HUES64 (cell line): ENCODE measurements around the gene MAP6.
"Not testable (repeated sequence)": the region's sequence is repeated elsewhere in the genome, so short reads cannot be mapped to it uniquely, and the experiment has no call there.

Experiments used
- H3K27ac ChIP-seq: 2 replicates; pipeline ENCODE4 v1.7.0; 2013; ENCODE audit warnings: low read depth, low read length, inconsistent platforms
- H3K27me3 ChIP-seq: 2 replicates; pipeline ENCODE4 v1.6.1; 2013; ENCODE audit warnings: mild to moderate bottlenecking, low read length; ENCODE audit not compliant: insufficient read depth
- H3K36me3 ChIP-seq: 2 replicates; pipeline ENCODE4 v1.6.1; 2013; ENCODE audit warnings: mild to moderate bottlenecking, low read length; ENCODE audit not compliant: insufficient read depth
- H3K4me1 ChIP-seq: 2 replicates; pipeline ENCODE4 v1.6.1; 2013; ENCODE audit warnings: mild to moderate bottlenecking, low read length, moderate library complexity; ENCODE audit not compliant: insufficient read depth
- H3K4me3 ChIP-seq: 2 replicates; pipeline ENCODE4 v1.5.1; 2013; ENCODE audit warnings: mild to moderate bottlenecking, low read length, moderate library complexity
- H3K9ac ChIP-seq: 2 replicates; pipeline ENCODE4 v1.6.1; 2013; ENCODE audit warnings: mild to moderate bottlenecking, low read depth, low read length
- H3K9me3 ChIP-seq: 2 replicates; pipeline ENCODE4 v1.6.1; 2013; ENCODE audit warnings: low read depth, low read length; ENCODE audit not compliant: insufficient read depth
- WGBS: fragments of 150-250, 120-280 bp; methylation state at CpG from one replicate; pipeline ENCODE4 v1.1.7; 2013; ENCODE audit warnings: missing lambda C conversion rate; 5-methylcytosine and 5-hydroxymethylcytosine counted together

Gene MAP6

GRCh38 chr11:75691804-75692203 is 23.0 kb upstream of the MAP6 start:
- no peaks in the 10 kb centered on the region for H3K36me3 ChIP-seq

DNA sequence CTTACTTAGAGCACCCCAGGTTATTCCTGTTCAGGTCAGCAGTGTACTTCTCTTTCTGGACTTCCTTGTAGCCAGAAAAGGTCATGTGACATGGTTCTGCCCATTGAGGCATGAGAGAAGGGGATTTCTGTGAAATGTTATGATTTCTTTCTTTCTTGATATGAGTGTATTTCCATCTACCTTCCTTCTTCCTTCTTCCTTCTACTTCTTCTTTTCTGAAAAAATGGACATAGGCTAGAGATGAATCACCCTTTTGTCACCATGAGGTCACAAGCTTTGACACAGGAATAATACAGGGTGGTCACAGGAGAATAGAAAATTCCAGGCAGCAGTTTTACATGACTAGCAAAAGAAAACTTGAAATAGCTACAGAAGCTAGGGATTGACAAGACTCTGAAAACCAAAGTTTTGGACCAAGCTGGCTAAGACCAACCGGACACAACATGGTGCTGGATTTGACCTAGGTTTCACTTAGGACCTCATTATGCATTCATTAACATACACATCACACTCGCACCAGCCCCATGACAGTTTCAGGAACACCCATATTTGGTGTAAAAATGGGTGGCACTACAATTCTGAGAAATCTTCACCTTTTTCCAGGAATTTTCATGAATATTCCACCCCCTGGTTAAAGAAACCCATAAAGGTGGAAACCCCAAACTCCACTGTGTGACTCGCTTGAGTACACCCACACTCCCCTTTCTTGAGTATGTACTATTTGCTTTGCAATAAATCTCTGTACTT is 21.2 kb upstream of the MAP6 start:
- no peaks in the 10 kb centered on the region for H3K4me1 ChIP-seq
- no peak overlapping the region for H3K4me3 ChIP-seq
- 0 out of 2 replicates have a peak, but pooled peaks cover 2% of the 10 kb centered on the region for H3K9me3 ChIP-seq
- no peak overlapping the region for H3K9ac ChIP-seq
- no peak overlapping the region for H3K27ac ChIP-seq
- H3K36me3 ChIP-seq = no peaks in the 10 kb centered on the region
- no peaks in the 10 kb centered on the region for H3K27me3 ChIP-seq
- WGBS = 86% methylated on average over 3 of the region's 3 CpGs

More at GRCh38 chr11:75691804-75692203, 23.0 kb upstream of the MAP6 start:
- H3K9me3 ChIP-seq = no peaks in the 10 kb centered on the region
- H3K27me3 ChIP-seq = no peaks in the 10 kb centered on the region
- H3K9ac ChIP-seq = no peak overlapping the region
- H3K4me1 ChIP-seq = no peaks in the 10 kb centered on the region
- no peak overlapping the region for H3K27ac ChIP-seq
- 97% methylated on average over 4 of the region's 4 CpGs for WGBS
- H3K4me3 ChIP-seq = no peak overlapping the region

GRCh38 chr11:75683856-75684255 is 15.0 kb upstream of the MAP6 start:
- not testable (repeated sequence) for H3K9me3 ChIP-seq, H3K36me3 ChIP-seq, H3K4me1 ChIP-seq, H3K27ac ChIP-seq, H3K27me3 ChIP-seq, H3K9ac ChIP-seq, H3K4me3 ChIP-seq
- no CpG with 5 or more reads among the region's 1 CpG for WGBS

DNA sequence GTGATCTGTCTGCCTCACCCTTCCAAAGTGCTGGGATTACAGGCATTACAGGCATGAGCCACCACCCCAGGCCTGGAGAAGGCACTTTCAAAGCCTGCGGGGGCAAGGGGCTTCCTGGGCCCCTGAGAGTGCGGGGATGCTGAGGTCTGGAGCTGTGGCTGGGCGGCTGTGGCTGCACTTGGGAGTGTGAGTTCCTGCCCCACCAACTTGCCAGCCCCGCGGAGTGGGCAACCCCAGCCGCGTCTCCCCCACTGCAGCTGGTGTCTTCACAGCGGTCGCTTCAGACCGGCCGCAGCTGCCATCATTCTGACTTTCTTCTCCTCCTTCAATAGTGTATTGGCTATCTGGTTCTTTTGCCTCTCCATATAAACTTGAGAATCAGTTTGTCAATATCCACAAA is 10.7 kb upstream of the MAP6 start:
- WGBS = 89% methylated on average over 11 of the region's 11 CpGs
- Histone ChIP-seq H3K4me1 (no peaks in the 10 kb centered on the region), H3K9ac (no peak overlapping the region), H3K4me3 (no peak overlapping the region), H3K36me3 (no peaks in the 10 kb centered on the region), H3K9me3 (no peaks in the 10 kb centered on the region), H3K27me3 (peaks cover 3% of the 10 kb centered on the region), H3K27ac (no peak overlapping the region)

DNA sequence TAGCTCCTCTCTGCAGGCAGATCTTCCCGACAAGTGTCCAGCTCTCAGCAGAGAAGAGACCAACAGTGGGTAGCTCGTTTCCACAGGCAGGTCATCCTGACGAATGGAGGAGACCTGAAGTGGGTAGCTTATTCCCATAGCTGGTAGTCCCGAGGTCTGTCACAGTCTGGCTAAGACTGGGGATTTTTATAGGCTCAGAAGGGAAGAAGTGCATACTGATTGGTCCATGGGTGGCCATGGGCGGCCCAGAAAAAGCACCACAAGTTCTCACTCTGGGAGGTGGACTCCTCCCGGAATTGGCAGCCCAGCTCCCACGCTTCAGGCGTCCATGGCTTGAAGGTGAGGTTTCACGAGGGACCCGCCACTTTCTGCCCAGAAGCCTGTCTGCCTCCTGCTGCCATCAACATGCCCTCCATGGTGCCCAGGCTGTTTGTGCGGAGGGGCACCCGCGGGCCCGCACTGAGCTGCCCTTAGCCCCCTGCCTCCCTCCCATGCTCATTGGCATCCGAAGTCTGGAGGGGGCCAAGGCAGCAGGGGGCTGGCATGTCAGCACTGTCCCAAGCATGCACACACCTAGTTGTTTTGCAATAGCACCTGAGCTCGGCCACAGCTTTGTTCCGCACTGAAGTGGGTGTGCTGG is 9.9 kb upstream of the MAP6 start:
- Histone ChIP-seq H3K4me1 (no peaks in the 10 kb centered on the region), H3K36me3 (no peaks in the 10 kb centered on the region), H3K9me3 (0 out of 2 replicates have a peak, but pooled peaks cover 3% of the 10 kb centered on the region), H3K9ac (no peak overlapping the region), H3K27ac (no peak overlapping the region), H3K27me3 (peaks cover 3% of the 10 kb centered on the region), H3K4me3 (no peak overlapping the region)
- WGBS = 86% methylated on average over 17 of the region's 17 CpGs

GRCh38 chr11:75677909-75678308 is 9.1 kb upstream of the MAP6 start:
- no peak overlapping the region for H3K9ac ChIP-seq
- WGBS = 94% methylated on average over 12 of the region's 12 CpGs
- no peak overlapping the region for H3K4me3 ChIP-seq
- H3K36me3 ChIP-seq = no peaks in the 10 kb centered on the region
- H3K27me3 ChIP-seq = peaks cover 3% of the 10 kb centered on the region
- no peaks in the 10 kb centered on the region for H3K4me1 ChIP-seq
- no peak overlapping the region for H3K27ac ChIP-seq
- 0 out of 2 replicates have a peak, but pooled peaks cover 3% of the 10 kb centered on the region for H3K9me3 ChIP-seq

DNA sequence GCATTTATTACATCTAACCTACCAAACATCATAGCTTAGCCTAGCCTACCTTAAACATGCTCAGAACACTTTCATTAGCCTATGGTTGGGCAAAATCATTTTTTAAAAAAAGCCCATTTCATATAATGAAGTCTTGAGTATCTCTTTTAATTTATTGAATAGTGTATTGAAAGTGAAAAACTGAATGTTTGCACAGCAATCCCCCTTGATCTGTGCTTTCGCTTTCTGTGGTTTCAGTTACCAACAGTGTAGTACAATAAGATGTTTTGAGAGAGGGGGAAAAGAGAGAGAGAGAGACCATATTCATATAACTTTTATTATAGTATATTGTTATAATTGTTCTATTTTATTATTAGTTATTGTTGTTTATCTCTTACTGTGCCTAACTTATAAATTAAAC is 8.4 kb upstream of the MAP6 start:
- Histone ChIP-seq H3K27me3 (peaks cover 5% of the 10 kb centered on the region), H3K4me3 (no peak overlapping the region), H3K9me3 (0 out of 2 replicates have a peak, but pooled peaks cover 3% of the 10 kb centered on the region), H3K9ac (no peak overlapping the region), H3K36me3 (no peaks in the 10 kb centered on the region), H3K27ac (no peak overlapping the region), H3K4me1 (no peaks in the 10 kb centered on the region)
- WGBS = 79% methylated on average over 1 of the region's 1 CpG

- H3K36me3 ChIP-seq = no peaks in the 10 kb centered on the region
- 0 out of 2 replicates have a peak, but pooled peaks cover 3% of the 10 kb centered on the region for H3K9me3 ChIP-seq
- WGBS = 92% methylated on average over 3 of the region's 4 CpGs
- H3K27ac ChIP-seq = no peak overlapping the region
- no peak overlapping the region for H3K9ac ChIP-seq
- H3K4me1 ChIP-seq = no peaks in the 10 kb centered on the region
- peaks cover 37% of the 10 kb centered on the region for H3K27me3 ChIP-seq
- H3K4me3 ChIP-seq = no peak overlapping the region
These were observed 5.2 kb upstream of the MAP6 start for GRCh38 chr11:75673977-75674582.

DNA sequence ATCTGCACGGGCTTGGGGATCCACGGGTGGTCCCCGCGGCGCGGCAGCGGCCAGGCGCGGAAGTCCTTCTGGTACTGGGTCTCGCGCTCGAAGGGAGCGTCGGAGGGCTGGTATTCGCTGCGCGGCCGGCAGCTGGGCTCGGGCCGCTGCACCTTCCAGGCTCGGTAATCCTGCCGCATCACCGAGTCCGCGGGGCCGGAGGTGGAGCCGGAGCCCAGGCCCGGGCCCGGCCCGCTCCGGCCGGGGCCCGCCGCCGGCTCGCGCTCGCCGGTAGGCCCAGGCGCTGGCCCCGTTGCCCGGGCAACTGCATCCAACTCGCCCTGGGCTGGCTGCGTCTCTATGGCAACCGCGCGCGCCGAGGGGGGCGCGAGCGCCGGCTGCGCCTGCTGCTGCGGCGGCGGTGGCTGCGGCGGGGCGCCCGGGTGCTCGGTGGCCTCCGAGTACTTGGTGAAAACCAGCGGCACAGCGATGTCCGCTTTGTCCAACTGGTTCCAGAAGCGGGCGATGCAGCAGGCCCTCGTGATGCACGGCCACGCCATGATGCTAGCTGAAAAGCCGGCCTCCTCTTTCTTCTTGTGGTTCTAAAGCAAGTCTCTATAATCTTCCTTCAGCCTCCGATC is 897 bp downstream of the MAP6 start:
- H3K4me3 ChIP-seq = peak overlapping the region; percentile 54
- no peaks in the 10 kb centered on the region for H3K9me3 ChIP-seq
- peaks cover 26% of the 10 kb centered on the region for H3K4me1 ChIP-seq
- no peak overlapping the region for H3K27ac ChIP-seq
- under 1% methylated on average over 73 of the region's 73 CpGs for WGBS
- H3K9ac ChIP-seq = peak overlapping the region; percentile 21; the same call in 1 of the 2 replicates
- no peaks in the 10 kb centered on the region for H3K36me3 ChIP-seq
- H3K27me3 ChIP-seq = peaks cover 84% of the 10 kb centered on the region

GRCh38 chr11:75667255-75667830 is 1.5 kb downstream of the MAP6 start:
- Histone ChIP-seq H3K4me3 (peak overlapping the region; percentile 54), H3K9ac (0 out of 2 replicates have a peak overlapping the region, but pooled peaks have one; percentile 21)

More at GRCh38 chr11:75667255-75667830, 1.5 kb downstream of the MAP6 start:
- Histone ChIP-seq H3K27ac (no peak overlapping the region), H3K9me3 (no peaks in the 10 kb centered on the region), H3K4me1 (peaks cover 31% of the 10 kb centered on the region), H3K27me3 (peaks cover 83% of the 10 kb centered on the region), H3K36me3 (no peaks in the 10 kb centered on the region)
- WGBS = under 1% methylated on average over 63 of the region's 63 CpGs
